Activated B cell treated with CpG ODN at 0.5 μM for 24 hours (primary cell): ENCODE measurements around the gene SLC66A3. TPM values are rescaled to one million over a fixed set of nuclear protein-coding genes. Genes with fewer than 3 reads are reported as not detected.

Experiments used
- ATAC-seq: fragments of 200-7000 bp; cut with Tn5 transposase; one replicate; pipeline ENCODE4 v1.10.0; 2021; ENCODE audit warnings: low read depth, mild to moderate bottlenecking, moderate library complexity
- CTCF ChIA-PET: fragments of 350-600 bp; sonication (Branson Sonifier 250); formaldehyde crosslinking; loops from one replicate; lab custom pipeline; 2021; ENCODE audit warnings: antibody characterized with exemption; lab: Charles Lee
- POLR2A ChIA-PET: fragments of 350-600 bp; sonication (Branson Sonifier 250); formaldehyde crosslinking; loops from one replicate; lab custom pipeline; 2021; ENCODE audit warnings: antibody characterized with exemption; lab: Charles Lee
- DNase-seq: peaks from one replicate; pipeline ENCODE4 v3.0.0; 2022
- H3K27ac Mint-ChIP-seq: one replicate; pipeline ENCODE4 v1.8.0; 2020; ENCODE audit warnings: mixed read lengths
- H3K27me3 Mint-ChIP-seq: one replicate; pipeline ENCODE4 v1.8.0; 2021; ENCODE audit warnings: mixed read lengths
- H3K36me3 Mint-ChIP-seq: one replicate; pipeline ENCODE4 v1.8.0; 2021; ENCODE audit warnings: low read depth, mixed read lengths
- H3K4me1 Mint-ChIP-seq: one replicate; pipeline ENCODE4 v1.8.0; 2021; ENCODE audit warnings: mixed read lengths
- H3K4me3 Mint-ChIP-seq: one replicate; pipeline ENCODE4 v1.8.0; 2020; ENCODE audit warnings: mild to moderate bottlenecking, mixed read lengths
- H3K9me3 Mint-ChIP-seq: one replicate; pipeline ENCODE4 v1.8.0; 2020; ENCODE audit warnings: mixed read lengths
- CTCF ChIP-seq: fragments of 200-600 bp; IDR thresholded peaks from one replicate; pipeline ENCODE4 v1.8.0; 2022; ENCODE audit warnings: antibody characterized with exemption, mild to moderate bottlenecking
- intact Hi-C: fragments of 100-400 bp; cut with micrococcal nuclease; formaldehyde crosslinking; loops from one replicate; pipeline ENCODE4 v1.15.1; 2024
- total RNA-seq: library from RNA; stranded (reverse); gene quantifications from 2 replicates; pipeline ENCODE4 v1.2.3, GENCODE V29; 2022

The SLC66A3 gene
- total RNA-seq, 1 donor from 2014 or later: 15.2 TPM

- intact Hi-C loops: loop anchor here (1.0 kb wide), 1 partner anchor 289 kb away; no protein-coding TSS in a partner anchor
- DNase-seq (no peak), ATAC-seq (peak; percentile 57)
- H3K4me1 Mint-ChIP-seq: peaks cover 12% of the 10 kb centered on the region
- TF ChIP-seq CTCF: no peak
- CTCF ChIA-PET: interaction anchor here (1.1 to 1.8 kb wide), 4 partner anchors 9 to 339 kb away, joined by 3 to 8 read pairs (median 5); a partner anchor contains a TSS
- no peak overlapping the region for H3K4me3 Mint-ChIP-seq
- H3K27ac Mint-ChIP-seq: no peak overlapping the region
- POLR2A ChIA-PET: no interaction called here
- peaks cover 2% of the 10 kb centered on the region for H3K27me3 Mint-ChIP-seq
- H3K36me3 Mint-ChIP-seq: no peaks in the 10 kb centered on the region
- no peaks in the 10 kb centered on the region for H3K9me3 Mint-ChIP-seq
Measured at GRCh38 chr2:11123856-11124759, 31.2 kb upstream of the SLC66A3 start.

- H3K9me3 Mint-ChIP-seq: no peaks in the 10 kb centered on the region
- no peak overlapping the region for H3K27ac Mint-ChIP-seq
- H3K36me3 Mint-ChIP-seq: no peaks in the 10 kb centered on the region
- DNase-seq (no peak), ATAC-seq (no peak)
- TF ChIP-seq CTCF: no peak
- intact Hi-C loops: loop anchor here (1.0 kb wide), 1 partner anchor 289 kb away; no protein-coding TSS in a partner anchor
- POLR2A ChIA-PET: no interaction called here
- CTCF ChIA-PET: interaction anchor here (1.1 to 1.8 kb wide), 3 partner anchors 289 to 340 kb away, joined by 3 to 8 read pairs (median 4); no protein-coding TSS in a partner anchor
- H3K4me1 Mint-ChIP-seq: peaks cover 14% of the 10 kb centered on the region
- no peak overlapping the region for H3K4me3 Mint-ChIP-seq
- H3K27me3 Mint-ChIP-seq: peaks cover 2% of the 10 kb centered on the region
Measured at GRCh38 chr2:11124760-11125068, 30.6 kb upstream of the SLC66A3 start.

GRCh38 chr2:11127761-11128160, 27.5 kb upstream of the SLC66A3 start:
- no peak for TF ChIP-seq CTCF
- POLR2A ChIA-PET: no interaction called here
- ATAC-seq (no peak), DNase-seq (no peak)
- Mint-ChIP-seq H3K4me3 (no peak overlapping the region), H3K4me1 (peaks cover 30% of the 10 kb centered on the region), H3K27ac (no peak overlapping the region), H3K9me3 (no peaks in the 10 kb centered on the region), H3K36me3 (no peaks in the 10 kb centered on the region), H3K27me3 (no peaks in the 10 kb centered on the region)
- CTCF ChIA-PET: no interaction called here
- intact Hi-C loops: no loop called here

- ATAC-seq (no peak), DNase-seq (no peak)
- H3K4me3 Mint-ChIP-seq: no peak overlapping the region
Measured at GRCh38 chr2:11128243-11128951, 26.9 kb upstream of the SLC66A3 start.

More at GRCh38 chr2:11128243-11128951, 26.9 kb upstream of the SLC66A3 start:
- no peaks in the 10 kb centered on the region for H3K36me3 Mint-ChIP-seq
- H3K4me1 Mint-ChIP-seq: peaks cover 34% of the 10 kb centered on the region
- intact Hi-C loops: no loop called here
- ChIA-PET POLR2A (no interaction called here), CTCF (interaction anchor here (1.5 to 3.6 kb wide), 2 partner anchors 295 to 455 kb away, joined by 3 to 22 read pairs; no protein-coding TSS in a partner anchor)
- H3K27me3 Mint-ChIP-seq: no peaks in the 10 kb centered on the region
- no peak for TF ChIP-seq CTCF
- H3K27ac Mint-ChIP-seq: no peak overlapping the region
- H3K9me3 Mint-ChIP-seq: no peaks in the 10 kb centered on the region
